Lower leg skin (tissue), 4 donors: ENCODE results near the gene EHBP1. TPM values are rescaled to one million over a fixed set of nuclear protein-coding genes. Genes with fewer than 3 reads are reported as not detected.

Source experiments
- DNase-seq, 2 donors: peaks; one replicate each; pipeline ENCODE4 v3.0.0-alpha.2; 2019; ENCODE audit warnings: low spot score in 2 of 2
- H3K4me3 ChIP-seq: fragments of 200-600 bp; sonication (generic); 2 replicates; pipeline ENCODE4 v1.5.1; 2017; ENCODE audit warnings: mild to moderate bottlenecking, low read depth; ENCODE audit not compliant: poor library complexity, severe bottlenecking
- CTCF ChIP-seq, 3 donors: fragments of 450-650 bp; IDR thresholded peaks; one replicate each; pipeline ENCODE4 v1.5.1; 2016; ENCODE audit warnings: antibody characterized with exemption in 3 of 3, mild to moderate bottlenecking in 3 of 3, moderate library complexity in 2 of 3
- POLR2A ChIP-seq, 2 donors: fragments of 450-650 bp; IDR thresholded peaks; one replicate each; pipeline ENCODE4 v1.6.1; 2016 to 2017; ENCODE audit warnings: antibody characterized with exemption in 2 of 2, mild to moderate bottlenecking in 1 of 2, moderate library complexity in 1 of 2
- WGBS, 2 donors: methylation state at CpG; one replicate each; pipeline ENCODE4 v1.1.5; 2018; 5-methylcytosine and 5-hydroxymethylcytosine counted together
- intact Hi-C: fragments of 100-400 bp; cut with DNase I; formaldehyde crosslinking; loops from one replicate; pipeline ENCODE4 v1.15.0; 2023; ENCODE audit warnings: low total_unique reads
- total RNA-seq, 4 donors: library from RNA; depleted of rRNA; stranded (reverse); fragments of >200 nt; gene quantifications; one replicate each; pipeline ENCODE4 v1.1.0, GENCODE V29; 2016

Gene EHBP1
- total RNA-seq, 4 donors from 2014 or later, result 33.8 to 67.8 (median 51.2) TPM

- TF ChIP-seq POLR2A (IDR thresholded peaks at IDR 0.05), result no peak
- TF ChIP-seq CTCF (IDR thresholded peaks at IDR 0.05), result no peak
- H3K4me3 ChIP-seq, result no peak overlapping the region
- intact Hi-C loops, result no loop called here
- DNase-seq, result no peak
- 96 to 100% methylated on average over 2 of the region's 2 CpGs for WGBS, 2 donors
These were observed 103.0 kb downstream of the EHBP1 start for GRCh38 chr2:62808554-62808953.

GRCh38 chr2:62811086-62811485 lies 105.6 kb downstream of the EHBP1 start:
- H3K4me3 ChIP-seq, result no peak overlapping the region
- intact Hi-C loops, result no loop called here
- no peak for TF ChIP-seq CTCF (IDR thresholded peaks at IDR 0.05)
- no peak for TF ChIP-seq POLR2A (IDR thresholded peaks at IDR 0.05)
- no peak for DNase-seq
- WGBS, 2 donors, result 93 to 96% methylated on average over 2 of the region's 2 CpGs

- intact Hi-C loops, result no loop called here
- TF ChIP-seq POLR2A (IDR thresholded peaks at IDR 0.05), result no peak
- TF ChIP-seq CTCF (IDR thresholded peaks at IDR 0.05), result no peak
- no peak overlapping the region for H3K4me3 ChIP-seq
- no peak for DNase-seq
- 96 to 97% methylated on average over 2 of the region's 2 CpGs for whole genome bisulfite sequencing, 2 donors
These were observed 106.5 kb downstream of the EHBP1 start for GRCh38 chr2:62811972-62812371.

- TF ChIP-seq CTCF (IDR thresholded peaks at IDR 0.05), result no peak
- no peak for TF ChIP-seq POLR2A (IDR thresholded peaks at IDR 0.05)
- WGBS, 2 donors, result 82 to 83% methylated on average over 6 of the region's 6 CpGs
- no peak for DNase-seq
- H3K4me3 ChIP-seq, result no peak overlapping the region
- intact Hi-C loops, result no loop called here
These were observed 107.7 kb downstream of the EHBP1 start for GRCh38 chr2:62812921-62813825.

GRCh38 chr2:62814123-62814522 lies 108.6 kb downstream of the EHBP1 start:
- no peak overlapping the region for H3K4me3 ChIP-seq
- DNase-seq, result no peak
- intact Hi-C loops, result no loop called here
- no peak for TF ChIP-seq CTCF (IDR thresholded peaks at IDR 0.05)
- no peak for TF ChIP-seq POLR2A (IDR thresholded peaks at IDR 0.05)
